Measurements from ENCODE around the gene GZMM.

GRCh38 chr19:525029-525428 is 18.8 kb upstream of the GZMM start:
- TF ChIP-seq CTCF (IDR thresholded peaks at IDR 0.05) (no peak), POLR2A (IDR thresholded peaks at IDR 0.05) (no peak)

Data from thyroid gland (tissue), 4 donors.